Tibial nerve (tissue), 4 donors: ENCODE results near the gene PABPC1L.

Experiments
- EP300 ChIP-seq, 2 donors: sonication (generic); formaldehyde crosslinking; IDR thresholded peaks; one replicate each; pipeline ENCODE4 v1.6.1; 2017; ENCODE audit warnings: antibody characterized with exemption in 2 of 2, mild to moderate bottlenecking in 1 of 2
- TF ChIP-seq, protein P1 (sequence below), 5 experiments: fragments of 200-600 bp in 3 of 5; fragments of 450-650 bp in 2 of 5; sonication (generic) in 3 of 5; IDR thresholded peaks; one replicate each; pipeline ENCODE4 v1.5.1; 2016 to 2019; ENCODE audit warnings: antibody characterized with exemption in 5 of 5, mild to moderate bottlenecking in 3 of 5, moderate library complexity in 2 of 5

GRCh38 chr20:44886266-44886651 lies 23.6 kb upstream of the PABPC1L start:
- TF ChIP-seq, protein P1, sequence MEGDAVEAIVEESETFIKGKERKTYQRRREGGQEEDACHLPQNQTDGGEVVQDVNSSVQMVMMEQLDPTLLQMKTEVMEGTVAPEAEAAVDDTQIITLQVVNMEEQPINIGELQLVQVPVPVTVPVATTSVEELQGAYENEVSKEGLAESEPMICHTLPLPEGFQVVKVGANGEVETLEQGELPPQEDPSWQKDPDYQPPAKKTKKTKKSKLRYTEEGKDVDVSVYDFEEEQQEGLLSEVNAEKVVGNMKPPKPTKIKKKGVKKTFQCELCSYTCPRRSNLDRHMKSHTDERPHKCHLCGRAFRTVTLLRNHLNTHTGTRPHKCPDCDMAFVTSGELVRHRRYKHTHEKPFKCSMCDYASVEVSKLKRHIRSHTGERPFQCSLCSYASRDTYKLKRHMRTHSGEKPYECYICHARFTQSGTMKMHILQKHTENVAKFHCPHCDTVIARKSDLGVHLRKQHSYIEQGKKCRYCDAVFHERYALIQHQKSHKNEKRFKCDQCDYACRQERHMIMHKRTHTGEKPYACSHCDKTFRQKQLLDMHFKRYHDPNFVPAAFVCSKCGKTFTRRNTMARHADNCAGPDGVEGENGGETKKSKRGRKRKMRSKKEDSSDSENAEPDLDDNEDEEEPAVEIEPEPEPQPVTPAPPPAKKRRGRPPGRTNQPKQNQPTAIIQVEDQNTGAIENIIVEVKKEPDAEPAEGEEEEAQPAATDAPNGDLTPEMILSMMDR (IDR thresholded peaks at IDR 0.05): no peak
- no peak for TF ChIP-seq EP300 (IDR thresholded peaks at IDR 0.05)
